Measurements from ENCODE around the gene ADM2.

Gene ADM2

DNA sequence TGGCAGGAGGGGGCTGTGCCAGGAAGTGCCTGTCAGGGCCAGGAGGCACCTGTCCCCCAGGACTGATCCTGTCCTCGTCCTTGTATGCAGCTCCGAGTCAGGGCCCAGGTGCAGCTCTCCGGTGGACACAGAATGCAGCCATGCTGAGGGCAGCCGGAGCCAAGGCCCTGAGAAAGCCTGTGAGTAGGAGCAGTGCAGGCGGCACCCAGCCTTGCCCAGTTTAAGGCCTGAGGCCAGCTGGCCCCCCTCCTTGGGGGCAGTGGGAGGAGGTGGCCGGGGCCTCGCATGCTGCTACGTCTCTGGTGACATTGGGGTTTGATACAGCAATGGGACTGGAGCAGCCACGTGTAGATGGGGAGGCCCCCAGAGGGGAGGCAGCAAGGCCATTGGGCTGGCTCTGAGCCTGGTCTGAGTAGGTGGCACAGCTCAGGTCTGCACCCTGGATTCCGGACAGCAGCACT, 41.4 kb upstream of the ADM2 start:
- Histone ChIP-seq H3K4me3 (ENCODE audit: low read length) (no peak overlapping the region), H3K36me3 (ENCODE audit: insufficient read depth, low read length) (peaks cover 70% of the 10 kb centered on the region), H3K27me3 (ENCODE audit: insufficient read depth, low read length) (no peaks in the 10 kb centered on the region), H3K9me3 (ENCODE audit: low read length) (no peaks in the 10 kb centered on the region), H3K4me1 (ENCODE audit: insufficient read depth, low read length) (no peaks in the 10 kb centered on the region), H2AFZ (ENCODE audit: low read depth, low read length) (no peak overlapping the region)

DNA sequence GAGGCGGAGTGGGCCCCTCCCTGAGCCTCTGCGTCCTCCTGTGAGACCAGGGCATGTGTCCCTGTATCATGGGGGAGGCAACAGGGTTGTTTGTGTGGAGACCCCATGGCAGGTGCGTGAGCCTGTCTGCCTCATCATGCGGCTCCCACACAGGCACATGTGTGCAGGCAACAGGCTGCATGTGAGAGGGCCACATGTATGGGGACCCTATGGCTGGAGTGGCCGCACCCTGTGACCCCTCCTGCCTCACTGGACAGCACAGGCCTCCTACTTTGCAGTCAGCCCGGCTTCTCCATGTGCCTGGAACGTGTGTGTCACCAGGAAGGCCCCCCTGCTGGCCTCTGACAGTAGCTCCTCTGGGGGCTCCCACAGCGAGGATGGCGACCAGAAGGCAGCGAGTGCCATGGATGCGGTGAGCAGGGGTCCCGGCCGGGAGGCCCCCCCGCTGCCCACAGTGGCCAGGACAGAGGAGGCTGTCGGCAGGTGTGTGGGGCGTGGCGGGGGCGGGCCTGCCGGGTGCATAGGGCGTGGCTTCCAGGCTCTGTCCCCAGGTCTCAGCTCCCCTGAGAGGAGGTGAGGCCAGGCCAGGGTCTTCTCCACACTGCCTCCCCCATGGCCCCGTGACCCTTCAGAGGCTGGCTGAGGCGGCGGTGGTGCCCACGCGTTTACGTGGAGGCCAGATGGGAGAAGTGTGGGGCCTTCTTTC, 40.6 kb upstream of the ADM2 start:
- no peak overlapping the region for H3K4me3 ChIP-seq (ENCODE audit: low read length)
- no peaks in the 10 kb centered on the region for H3K27me3 ChIP-seq (ENCODE audit: insufficient read depth, low read length)
- H2AFZ ChIP-seq (ENCODE audit: low read depth, low read length), result no peak overlapping the region
- no peaks in the 10 kb centered on the region for H3K4me1 ChIP-seq (ENCODE audit: insufficient read depth, low read length)
- no peaks in the 10 kb centered on the region for H3K9me3 ChIP-seq (ENCODE audit: low read length)
- peaks cover 70% of the 10 kb centered on the region for H3K36me3 ChIP-seq (ENCODE audit: insufficient read depth, low read length)

DNA sequence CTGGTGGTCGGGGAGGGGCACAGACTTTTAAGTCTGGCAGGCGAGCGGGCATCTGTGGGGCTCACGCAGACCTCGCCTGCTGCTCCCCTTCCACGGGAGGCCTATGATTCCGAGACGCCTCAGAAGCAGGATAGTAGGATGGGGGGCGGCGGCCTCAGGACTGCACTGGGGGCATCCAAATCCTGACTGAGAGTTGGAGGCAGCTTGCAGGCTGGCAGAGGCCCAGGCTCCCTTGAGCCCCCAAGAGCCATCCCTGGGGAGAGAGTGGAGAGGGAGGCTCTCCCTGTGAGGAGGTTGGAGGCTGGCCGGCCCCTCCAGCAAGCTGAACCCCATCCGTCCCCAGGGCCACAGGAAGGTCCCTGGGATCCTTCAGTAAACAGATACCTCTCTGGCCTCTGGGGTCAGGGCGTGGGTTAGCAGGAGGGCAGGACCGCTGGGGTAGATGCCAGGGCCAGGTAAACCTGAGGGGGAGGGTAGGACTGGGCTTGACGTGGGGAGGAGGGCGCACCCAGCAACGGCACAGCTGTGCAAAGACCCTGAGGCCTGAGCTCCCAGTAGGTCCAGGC, 39.8 kb upstream of the ADM2 start:
- H3K4me3 ChIP-seq (ENCODE audit: low read length), result no peak overlapping the region
- H3K36me3 ChIP-seq (ENCODE audit: insufficient read depth, low read length), result peaks cover 67% of the 10 kb centered on the region

DNA sequence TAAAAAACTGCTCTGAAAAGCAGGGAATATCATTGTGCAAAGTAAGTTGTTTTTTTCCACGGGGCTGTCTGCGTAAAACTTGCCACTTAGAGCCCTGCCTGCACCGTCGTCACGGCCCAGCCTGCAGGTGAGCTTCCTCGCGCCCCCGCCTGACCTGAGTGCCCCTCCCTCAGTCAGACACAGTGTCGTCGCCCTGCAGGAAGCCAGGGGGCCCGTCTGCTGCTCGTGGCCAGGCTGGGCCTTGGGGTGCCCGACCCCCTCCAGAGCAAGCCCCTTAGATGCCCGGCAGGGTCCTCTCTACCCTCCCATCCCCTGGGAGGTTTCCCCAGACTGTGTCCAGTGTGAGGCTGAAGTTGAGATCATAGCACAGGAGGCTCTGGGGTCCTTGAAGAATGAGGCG, 38.1 kb upstream of the ADM2 start:
- Histone ChIP-seq H3K27me3 (ENCODE audit: insufficient read depth, low read length) (no peaks in the 10 kb centered on the region), H3K9me3 (ENCODE audit: low read length) (no peaks in the 10 kb centered on the region), H3K4me3 (ENCODE audit: low read length) (no peak overlapping the region), H3K36me3 (ENCODE audit: insufficient read depth, low read length) (peaks cover 65% of the 10 kb centered on the region), H3K4me1 (ENCODE audit: insufficient read depth, low read length) (no peaks in the 10 kb centered on the region), H2AFZ (ENCODE audit: low read depth, low read length) (no peak overlapping the region)

More for the DNA sequence above, 39.8 kb upstream of the ADM2 start:
- Histone ChIP-seq H3K4me1 (ENCODE audit: insufficient read depth, low read length) (no peaks in the 10 kb centered on the region), H3K9me3 (ENCODE audit: low read length) (no peaks in the 10 kb centered on the region), H3K27me3 (ENCODE audit: insufficient read depth, low read length) (no peaks in the 10 kb centered on the region), H2AFZ (ENCODE audit: low read depth, low read length) (no peak overlapping the region)

DNA sequence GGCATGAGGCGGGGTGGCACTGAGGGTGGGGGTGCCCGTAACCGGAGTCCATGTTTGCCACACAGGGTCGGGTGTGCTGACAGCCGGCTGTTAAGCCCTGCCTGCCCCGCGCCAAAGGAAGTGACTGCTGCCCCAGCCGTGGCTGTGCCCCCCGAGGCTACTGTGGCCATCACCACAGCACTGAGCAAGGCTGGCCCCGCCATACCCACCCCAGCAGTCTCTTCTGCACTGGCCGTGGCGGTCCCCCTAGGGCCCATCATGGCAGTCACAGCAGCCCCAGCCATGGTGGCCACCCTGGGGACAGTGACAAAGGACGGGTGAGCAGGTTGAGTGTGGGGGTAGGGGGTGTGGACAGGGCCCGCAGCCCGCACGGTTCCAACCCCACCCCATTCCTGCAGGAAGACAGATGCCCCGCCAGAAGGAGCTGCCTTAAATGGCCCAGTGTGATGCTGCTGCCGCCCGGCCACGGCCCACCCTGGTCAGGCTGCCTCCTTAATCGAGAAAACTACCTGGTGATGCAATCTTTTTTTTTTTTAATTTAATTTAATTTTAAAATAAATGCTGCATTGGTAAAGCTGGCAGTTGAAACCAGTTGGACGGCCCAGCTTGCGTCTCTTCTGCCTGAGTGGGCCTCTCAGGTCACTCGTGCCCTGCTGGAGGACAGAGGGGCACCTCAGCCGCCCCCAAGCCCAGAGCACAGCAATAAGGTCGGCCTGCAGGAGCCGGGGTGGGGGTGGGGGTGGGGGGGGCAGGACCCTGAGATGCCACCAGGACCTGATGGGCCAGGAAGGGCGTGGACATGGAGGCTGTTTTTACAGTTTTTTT, 37.3 kb upstream of the ADM2 start:
- Histone ChIP-seq H2AFZ (ENCODE audit: low read depth, low read length) (no peak overlapping the region), H3K4me1 (ENCODE audit: insufficient read depth, low read length) (no peaks in the 10 kb centered on the region), H3K9me3 (ENCODE audit: low read length) (no peaks in the 10 kb centered on the region), H3K36me3 (ENCODE audit: insufficient read depth, low read length) (peaks cover 66% of the 10 kb centered on the region), H3K4me3 (ENCODE audit: low read length) (no peak overlapping the region), H3K27me3 (ENCODE audit: insufficient read depth, low read length) (no peaks in the 10 kb centered on the region)

DNA sequence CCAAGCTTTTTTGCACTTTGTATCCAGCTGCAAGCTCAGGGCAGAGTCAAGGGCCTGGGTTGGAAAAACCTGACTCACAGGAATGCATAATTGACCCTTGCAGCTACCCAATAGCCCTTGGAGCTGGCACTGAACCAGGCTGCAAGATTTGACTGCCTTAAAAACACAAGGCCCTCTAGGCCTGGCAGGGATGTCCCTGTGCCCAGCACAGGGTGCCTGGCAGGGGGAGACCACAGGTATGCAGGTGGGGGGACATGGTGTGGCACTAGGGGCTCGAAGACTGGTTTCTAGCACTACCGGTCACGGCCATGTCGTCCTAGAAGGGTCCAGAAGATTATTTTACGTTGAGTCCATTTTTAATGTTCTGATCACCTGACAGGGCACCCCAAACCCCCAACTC, 36.7 kb upstream of the ADM2 start:
- no peak overlapping the region for H3K4me3 ChIP-seq (ENCODE audit: low read length)
- no peaks in the 10 kb centered on the region for H3K9me3 ChIP-seq (ENCODE audit: low read length)
- H3K27me3 ChIP-seq (ENCODE audit: insufficient read depth, low read length), result no peaks in the 10 kb centered on the region
- H3K4me1 ChIP-seq (ENCODE audit: insufficient read depth, low read length), result no peaks in the 10 kb centered on the region
- no peak overlapping the region for H2AFZ ChIP-seq (ENCODE audit: low read depth, low read length)
- H3K36me3 ChIP-seq (ENCODE audit: insufficient read depth, low read length), result peaks cover 65% of the 10 kb centered on the region

DNA sequence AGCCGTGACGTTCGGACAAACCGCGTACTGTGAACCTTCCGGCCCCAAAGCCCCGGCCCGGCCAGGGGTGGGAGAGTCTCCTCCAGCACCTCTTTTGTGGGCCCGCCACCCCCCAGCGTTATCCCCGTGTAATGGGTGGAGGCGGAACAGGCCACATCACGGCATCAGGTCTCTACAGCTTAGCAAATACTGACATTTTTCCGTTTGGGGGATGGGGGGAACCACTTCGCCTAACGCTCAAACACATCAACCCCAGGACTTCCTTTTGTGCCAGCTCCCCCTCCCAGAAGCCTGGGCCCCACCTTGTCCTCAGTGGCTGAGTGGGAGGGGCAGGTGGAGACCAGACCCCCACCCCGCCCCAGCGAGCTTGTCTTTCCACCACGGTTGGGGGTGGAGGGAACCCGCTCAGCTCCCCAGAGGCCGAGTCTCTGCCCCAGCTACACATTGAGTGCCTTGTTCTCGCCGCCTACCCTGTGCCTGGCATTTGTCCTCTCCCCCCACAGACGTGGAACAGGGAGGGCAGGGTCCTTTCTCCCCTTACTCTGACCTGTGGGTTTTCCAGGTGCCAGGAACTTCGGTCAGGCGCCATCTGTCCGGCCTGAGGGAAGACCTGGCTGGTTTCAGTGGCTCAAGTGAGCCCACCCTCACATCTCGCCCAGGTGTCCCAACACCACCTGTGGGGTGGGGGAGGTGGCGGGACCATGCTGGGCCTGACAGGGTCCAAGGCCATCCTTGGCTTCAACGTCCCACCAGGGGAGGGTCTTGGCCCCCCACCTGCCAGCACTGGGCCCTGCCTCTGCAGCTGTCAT, 36.1 kb upstream of the ADM2 start:
- no peak overlapping the region for H3K4me3 ChIP-seq (ENCODE audit: low read length)
- H3K4me1 ChIP-seq (ENCODE audit: insufficient read depth, low read length), result no peaks in the 10 kb centered on the region
- H3K9me3 ChIP-seq (ENCODE audit: low read length), result no peaks in the 10 kb centered on the region
- peaks cover 62% of the 10 kb centered on the region for H3K36me3 ChIP-seq (ENCODE audit: insufficient read depth, low read length)
- H2AFZ ChIP-seq (ENCODE audit: low read depth, low read length), result no peak overlapping the region
- H3K27me3 ChIP-seq (ENCODE audit: insufficient read depth, low read length), result no peaks in the 10 kb centered on the region

DNA sequence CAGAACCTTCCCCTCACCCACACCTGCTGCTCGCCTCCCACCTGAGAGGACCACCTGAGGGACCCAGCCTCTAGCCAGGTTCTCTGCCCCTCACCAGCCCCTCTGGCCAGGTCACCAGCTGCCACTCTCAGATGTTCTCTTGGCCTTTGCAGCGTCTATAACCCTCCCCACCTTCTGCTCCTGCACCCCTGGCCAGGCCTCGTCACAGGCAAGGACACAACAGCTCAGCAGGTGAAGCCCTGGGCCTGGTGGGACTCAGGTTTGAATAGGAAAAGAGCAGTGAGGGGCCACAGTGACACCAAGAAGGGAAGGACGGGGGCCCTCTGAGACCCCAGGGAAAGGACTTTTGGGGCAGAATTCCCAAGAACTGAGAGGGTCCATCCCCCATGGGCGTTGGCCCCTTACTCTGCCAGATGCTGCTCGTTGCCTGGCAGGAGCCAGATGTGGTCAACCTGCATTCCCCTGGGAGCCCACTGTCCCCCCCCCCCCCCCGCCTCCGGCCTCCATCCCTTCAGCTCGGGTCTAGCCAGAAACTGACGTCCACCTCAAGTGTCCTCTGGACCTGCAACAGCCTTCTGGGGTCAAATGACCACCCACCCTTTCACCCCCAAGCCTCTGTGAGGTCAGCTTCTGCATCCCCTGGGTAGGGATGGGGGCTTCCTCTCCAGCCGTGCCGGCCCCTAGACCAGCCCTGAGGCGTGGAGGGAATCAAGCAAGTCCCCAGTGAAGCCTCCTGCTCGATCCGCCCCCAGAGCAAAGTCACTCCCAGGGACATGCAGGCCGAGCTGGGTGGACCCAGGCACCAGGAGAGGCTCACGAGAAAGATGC, 35.2 kb upstream of the ADM2 start:
- peaks cover 64% of the 10 kb centered on the region for H3K36me3 ChIP-seq (ENCODE audit: insufficient read depth, low read length)
- no peaks in the 10 kb centered on the region for H3K9me3 ChIP-seq (ENCODE audit: low read length)
- H3K4me1 ChIP-seq (ENCODE audit: insufficient read depth, low read length), result no peaks in the 10 kb centered on the region
- no peaks in the 10 kb centered on the region for H3K27me3 ChIP-seq (ENCODE audit: insufficient read depth, low read length)
- no peak overlapping the region for H2AFZ ChIP-seq (ENCODE audit: low read depth, low read length)
- no peak overlapping the region for H3K4me3 ChIP-seq (ENCODE audit: low read length)

DNA sequence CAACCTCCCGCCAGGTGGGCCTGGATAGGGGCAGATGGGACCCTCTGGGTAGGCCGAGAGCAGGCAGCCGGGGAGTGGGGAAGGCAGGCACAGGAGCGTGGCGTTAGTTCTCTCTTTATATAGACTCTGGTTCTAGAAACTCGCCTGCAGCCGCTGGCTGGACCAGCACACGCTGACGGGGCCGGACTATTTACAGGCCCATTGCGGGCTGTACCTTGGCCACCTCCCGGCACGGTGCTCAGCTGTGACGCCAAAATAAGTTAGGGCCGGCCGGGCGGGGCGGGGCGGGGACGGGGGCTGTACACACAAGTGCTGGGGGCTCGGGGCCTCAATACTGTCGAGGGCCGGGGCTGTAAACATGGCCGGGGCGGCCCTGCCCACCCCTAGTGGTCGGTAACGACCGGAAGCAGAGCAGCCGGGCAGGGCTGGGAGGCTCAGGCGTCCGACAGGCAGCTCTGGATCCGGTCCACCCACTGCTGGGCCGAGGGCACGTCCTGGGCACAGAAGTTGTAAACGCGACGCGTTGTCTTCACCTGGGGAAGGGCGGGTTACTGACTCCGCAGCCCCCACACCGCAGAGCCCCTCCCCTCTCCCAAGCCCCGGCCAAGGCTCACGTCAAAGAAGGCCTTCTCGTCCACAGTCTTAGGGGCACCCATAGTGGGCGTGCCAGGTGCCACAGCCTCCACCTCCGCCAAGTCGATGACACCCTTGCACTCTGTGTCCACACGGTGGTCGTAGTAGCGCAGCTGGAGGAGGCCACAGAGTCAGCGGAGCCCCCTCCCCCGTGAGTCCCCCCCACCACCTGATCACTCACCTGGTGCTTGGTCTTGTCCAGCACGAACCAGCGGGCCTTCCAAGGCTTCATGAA, 34.4 kb upstream of the ADM2 start:
- Histone ChIP-seq H2AFZ (ENCODE audit: low read depth, low read length) (no peak overlapping the region), H3K4me1 (ENCODE audit: insufficient read depth, low read length) (no peaks in the 10 kb centered on the region), H3K4me3 (ENCODE audit: low read length) (no peak overlapping the region), H3K36me3 (ENCODE audit: insufficient read depth, low read length) (peaks cover 62% of the 10 kb centered on the region), H3K27me3 (ENCODE audit: insufficient read depth, low read length) (no peaks in the 10 kb centered on the region), H3K9me3 (ENCODE audit: low read length) (no peaks in the 10 kb centered on the region)

DNA sequence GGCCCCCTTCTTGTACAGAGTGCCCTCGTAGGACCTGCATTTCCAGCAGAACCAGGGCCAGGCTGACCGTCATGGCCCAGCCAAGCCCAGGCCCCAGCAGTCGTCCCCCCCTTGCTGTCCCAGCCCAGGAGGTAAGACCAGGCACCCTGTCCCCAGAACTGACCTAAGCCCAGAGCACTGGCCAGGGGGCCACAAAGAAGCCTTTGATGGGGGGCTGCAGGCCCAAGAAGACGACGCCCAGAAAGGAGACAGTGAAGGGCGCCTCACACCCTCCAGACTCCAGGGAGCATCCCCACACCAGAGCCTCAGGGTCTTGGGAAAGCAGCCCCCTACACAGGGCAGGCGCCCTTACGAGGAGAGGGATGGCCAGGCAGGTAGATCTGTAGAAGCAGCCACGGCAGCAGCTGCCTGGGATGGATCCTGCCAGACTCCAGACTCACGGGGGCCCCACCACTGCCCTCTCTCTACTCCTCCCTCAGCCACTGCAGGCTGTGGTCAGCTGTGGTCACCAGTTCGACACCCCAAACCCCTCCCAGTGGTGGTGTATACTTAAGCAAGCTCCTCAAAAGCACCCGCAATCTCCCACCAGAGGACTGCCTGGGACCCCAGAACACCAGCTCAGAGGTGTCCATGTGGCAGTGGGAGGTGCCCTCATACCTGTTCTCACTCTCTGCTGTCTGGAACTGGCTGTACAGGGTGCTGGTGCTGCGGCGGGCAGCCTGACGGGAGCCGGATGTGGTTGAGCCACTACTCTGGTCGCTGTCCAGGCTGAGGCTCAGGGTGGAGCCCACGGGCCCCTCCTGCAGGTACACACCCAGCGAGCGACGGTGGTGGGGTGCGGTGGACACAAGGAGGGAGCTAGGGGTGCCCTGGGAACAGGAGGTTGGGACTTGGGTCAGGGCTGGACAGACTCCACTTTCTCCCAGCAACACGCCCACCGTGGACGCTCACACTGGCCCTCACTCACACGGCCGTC, 33.5 kb upstream of the ADM2 start:
- peaks cover 68% of the 10 kb centered on the region for H3K36me3 ChIP-seq (ENCODE audit: insufficient read depth, low read length)

DNA sequence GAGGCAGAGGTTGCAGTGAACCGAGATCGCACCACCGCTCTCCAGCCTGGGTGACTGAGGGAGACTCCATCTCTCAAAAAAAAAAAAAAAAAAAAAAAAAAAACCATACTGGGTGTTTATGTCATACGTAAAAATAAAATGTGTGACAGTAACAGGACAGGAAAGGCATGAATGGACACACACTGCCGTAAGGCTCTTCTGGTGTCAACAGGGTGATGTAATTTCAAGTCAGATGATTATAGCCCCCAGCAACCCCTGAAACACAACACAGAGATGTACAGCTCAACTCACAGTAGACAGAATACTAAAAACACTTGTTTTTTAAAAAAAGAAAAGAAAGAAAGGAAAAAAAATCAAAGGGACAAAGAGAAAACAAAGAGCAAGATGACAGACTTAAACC, 28.7 kb upstream of the ADM2 start:
- Histone ChIP-seq H3K4me3 (ENCODE audit: low read length) (no peak overlapping the region), H2AFZ (ENCODE audit: low read depth, low read length) (no peak overlapping the region), H3K27me3 (ENCODE audit: insufficient read depth, low read length) (no peaks in the 10 kb centered on the region), H3K4me1 (ENCODE audit: insufficient read depth, low read length) (no peaks in the 10 kb centered on the region), H3K9me3 (ENCODE audit: low read length) (no peaks in the 10 kb centered on the region), H3K36me3 (ENCODE audit: insufficient read depth, low read length) (peaks cover 81% of the 10 kb centered on the region)

More for the DNA sequence above, 33.5 kb upstream of the ADM2 start:
- Histone ChIP-seq H3K4me3 (ENCODE audit: low read length) (no peak overlapping the region), H3K4me1 (ENCODE audit: insufficient read depth, low read length) (no peaks in the 10 kb centered on the region), H2AFZ (ENCODE audit: low read depth, low read length) (no peak overlapping the region), H3K9me3 (ENCODE audit: low read length) (no peaks in the 10 kb centered on the region), H3K27me3 (ENCODE audit: insufficient read depth, low read length) (no peaks in the 10 kb centered on the region)
